Measurements from ENCODE around the gene YTHDF1.

YTHDF1 gene

DNA sequence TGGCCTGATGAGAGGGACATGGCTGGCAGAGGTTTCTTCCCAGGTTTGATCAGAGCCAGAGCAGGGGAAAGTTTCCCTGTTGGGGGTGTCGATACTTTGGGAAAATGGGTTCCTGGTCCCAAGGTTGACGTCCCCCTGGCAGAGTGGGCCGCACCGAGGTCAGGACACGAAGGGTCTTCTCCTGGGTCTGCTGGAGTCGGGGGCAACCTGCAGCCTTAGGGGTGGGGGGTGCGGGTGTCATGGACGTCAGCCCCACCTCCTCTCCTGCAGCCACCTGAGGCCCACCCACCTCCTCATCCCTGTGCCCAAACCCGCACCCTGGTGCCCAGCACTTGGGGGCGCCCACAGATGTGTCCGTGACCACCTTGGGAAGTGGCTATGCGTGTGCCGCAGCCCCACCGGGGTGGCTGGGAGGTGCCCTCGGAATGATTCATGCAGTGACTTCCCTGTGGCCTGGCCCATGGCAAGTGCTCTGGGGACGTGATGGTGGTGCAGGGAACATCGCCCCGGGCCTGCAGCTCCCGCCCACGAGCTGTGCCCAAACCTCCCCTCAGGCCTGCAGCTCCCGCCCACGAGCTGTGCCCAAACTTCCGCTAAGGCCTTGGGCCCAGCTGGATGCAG, 64.9 kb downstream of the YTHDF1 start:
- no peak overlapping the region for H3K9ac ChIP-seq (ENCODE audit: low read depth in 1 of 2, low read length in 2 of 2)
- H3K27me3 ChIP-seq (ENCODE audit: control insufficient read depth in 2 of 2, insufficient read depth in 2 of 2, low read length in 2 of 2) = peaks cover 9 to 10% of the 10 kb centered on the region in 2 donors
- H3K4me3 ChIP-seq (ENCODE audit: low read length in 2 of 2) = no peak overlapping the region
- H3K27ac ChIP-seq (ENCODE audit: low read depth in 2 of 2, low read length in 2 of 2) = no peak overlapping the region
- no peaks in the 10 kb centered on the region for H3K4me1 ChIP-seq (ENCODE audit: control insufficient read depth in 2 of 2, insufficient read depth in 2 of 2, low read length in 2 of 2)
- H3K9me3 ChIP-seq (ENCODE audit: control insufficient read depth in 2 of 2, low read length in 2 of 2) = peaks cover 0 to 6% of the 10 kb centered on the region in 2 donors
- H3K36me3 ChIP-seq (ENCODE audit: control insufficient read depth in 2 of 2, insufficient read depth in 2 of 2, low read length in 2 of 2) = no peaks in the 10 kb centered on the region

- no peaks in the 10 kb centered on the region for H3K36me3 ChIP-seq (ENCODE audit: control insufficient read depth in 2 of 2, insufficient read depth in 2 of 2, low read length in 2 of 2)
- peaks cover 9 to 10% of the 10 kb centered on the region in 2 donors for H3K27me3 ChIP-seq (ENCODE audit: control insufficient read depth in 2 of 2, insufficient read depth in 2 of 2, low read length in 2 of 2)
- no peak overlapping the region for H3K9ac ChIP-seq (ENCODE audit: low read depth in 1 of 2, low read length in 2 of 2)
- no peak overlapping the region for H3K27ac ChIP-seq (ENCODE audit: low read depth in 2 of 2, low read length in 2 of 2)
- no peaks in the 10 kb centered on the region for H3K4me1 ChIP-seq (ENCODE audit: control insufficient read depth in 2 of 2, insufficient read depth in 2 of 2, low read length in 2 of 2)
- H3K9me3 ChIP-seq (ENCODE audit: control insufficient read depth in 2 of 2, low read length in 2 of 2) = peaks cover 0 to 6% of the 10 kb centered on the region in 2 donors
- H3K4me3 ChIP-seq (ENCODE audit: low read length in 2 of 2) = no peak overlapping the region
These were observed 65.5 kb downstream of the YTHDF1 start for GRCh38 chr20:63150391-63150898.

- H3K36me3 ChIP-seq (ENCODE audit: control insufficient read depth in 2 of 2, insufficient read depth in 2 of 2, low read length in 2 of 2) = no peaks in the 10 kb centered on the region
These were observed 66.3 kb downstream of the YTHDF1 start for GRCh38 chr20:63149531-63150192.

GRCh38 chr20:63148696-63149095, 67.2 kb downstream of the YTHDF1 start:
- Histone ChIP-seq H3K9ac (ENCODE audit: low read depth in 1 of 2, low read length in 2 of 2) (no peak overlapping the region), H3K4me1 (ENCODE audit: control insufficient read depth in 2 of 2, insufficient read depth in 2 of 2, low read length in 2 of 2) (no peaks in the 10 kb centered on the region), H3K27me3 (ENCODE audit: control insufficient read depth in 2 of 2, insufficient read depth in 2 of 2, low read length in 2 of 2) (peaks cover 6% of the 10 kb centered on the region in 2 donors), H3K36me3 (ENCODE audit: control insufficient read depth in 2 of 2, insufficient read depth in 2 of 2, low read length in 2 of 2) (no peaks in the 10 kb centered on the region), H3K9me3 (ENCODE audit: control insufficient read depth in 2 of 2, low read length in 2 of 2) (peaks cover 0 to 6% of the 10 kb centered on the region in 2 donors), H3K4me3 (ENCODE audit: low read length in 2 of 2) (no peak overlapping the region), H3K27ac (ENCODE audit: low read depth in 2 of 2, low read length in 2 of 2) (no peak overlapping the region)

More at GRCh38 chr20:63149531-63150192, 66.3 kb downstream of the YTHDF1 start:
- H3K4me1 ChIP-seq (ENCODE audit: control insufficient read depth in 2 of 2, insufficient read depth in 2 of 2, low read length in 2 of 2) = no peaks in the 10 kb centered on the region
- peaks cover 6 to 9% of the 10 kb centered on the region in 2 donors for H3K27me3 ChIP-seq (ENCODE audit: control insufficient read depth in 2 of 2, insufficient read depth in 2 of 2, low read length in 2 of 2)
- no peak overlapping the region for H3K27ac ChIP-seq (ENCODE audit: low read depth in 2 of 2, low read length in 2 of 2)
- no peak overlapping the region for H3K4me3 ChIP-seq (ENCODE audit: low read length in 2 of 2)
- H3K9ac ChIP-seq (ENCODE audit: low read depth in 1 of 2, low read length in 2 of 2) = no peak overlapping the region
- peaks cover 0 to 6% of the 10 kb centered on the region in 2 donors for H3K9me3 ChIP-seq (ENCODE audit: control insufficient read depth in 2 of 2, low read length in 2 of 2)

GRCh38 chr20:63147532-63147931, 68.4 kb downstream of the YTHDF1 start:
- no peaks in the 10 kb centered on the region for H3K4me1 ChIP-seq (ENCODE audit: control insufficient read depth in 2 of 2, insufficient read depth in 2 of 2, low read length in 2 of 2)
- peaks cover 0 to 6% of the 10 kb centered on the region in 2 donors for H3K27me3 ChIP-seq (ENCODE audit: control insufficient read depth in 2 of 2, insufficient read depth in 2 of 2, low read length in 2 of 2)
- H3K27ac ChIP-seq (ENCODE audit: low read depth in 2 of 2, low read length in 2 of 2) = no peak overlapping the region
- H3K9ac ChIP-seq (ENCODE audit: low read depth in 1 of 2, low read length in 2 of 2) = no peak overlapping the region
- peaks cover 0 to 6% of the 10 kb centered on the region in 2 donors for H3K9me3 ChIP-seq (ENCODE audit: control insufficient read depth in 2 of 2, low read length in 2 of 2)
- no peaks in the 10 kb centered on the region for H3K36me3 ChIP-seq (ENCODE audit: control insufficient read depth in 2 of 2, insufficient read depth in 2 of 2, low read length in 2 of 2)
- H3K4me3 ChIP-seq (ENCODE audit: low read length in 2 of 2) = no peak overlapping the region

All from mucosa of rectum (tissue), 2 donors.